GM12878 (cell line): ENCODE results near the gene TP53I11. TPM values are rescaled to one million over a fixed set of nuclear protein-coding genes. Genes with fewer than 3 reads are reported as not detected.

ENCODE experiments used
- ATAC-seq: fragments of 200-7000 bp; cut with Tn5 transposase; 3 replicates; pipeline ENCODE4 v1.9.1; 2020; ENCODE audit warnings: mild to moderate bottlenecking, moderate library complexity
- BruUV-seq: library from RNA; stranded (reverse); fragments of 400-500 nt; replicated peaks from 2 replicates; lab custom pipeline; 2021; lab: Mats Ljungman, UMichigan
- CTCF ChIA-PET: fragments of 300-600 bp; sonication (Branson Sonifier 250); formaldehyde crosslinking; extraction: SDS; loops from one replicate; lab custom pipeline; 2021; ENCODE audit warnings: inconsistent platforms; lab: Yijun Ruan, JAX
- POLR2A ChIA-PET: fragments of 350-600 bp; formaldehyde crosslinking; extraction: SDS; loops from one replicate; lab custom pipeline; 2021; ENCODE audit warnings: inconsistent platforms; lab: Charles Lee
- RAD21 ChIA-PET: fragments of 300-600 bp; sonication (Branson Sonifier 250); formaldehyde crosslinking; loops from one replicate; lab custom pipeline; 2023; ENCODE audit warnings: antibody characterized with exemption; ENCODE audit not compliant: unreplicated experiment; lab: Charles Lee
- SMC1A ChIA-PET: fragments of 300-600 bp; sonication (Branson Sonifier 250); formaldehyde crosslinking; loops from one replicate; lab custom pipeline; 2023; ENCODE audit not compliant: unreplicated experiment, uncharacterized antibody; lab: Charles Lee
- DNase-seq: peaks from one replicate; pipeline ENCODE4 v3.0.0-alpha.2; 2011; ENCODE audit warnings: low read depth, low spot score
- FAIRE-seq: peaks from 3 replicates; lab custom pipeline; 2011; peaks lifted over from hg19 to GRCh38; lab: Jason Lieb, UNC
- H2AFZ ChIP-seq: 2 replicates; pipeline ENCODE4 v1.6.0; 2011; ENCODE audit warnings: low read depth, low read length, control low read depth; ENCODE audit not compliant: control insufficient read depth
- H3K27ac ChIP-seq: 2 replicates; pipeline ENCODE4 v1.5.1; 2011; ENCODE audit warnings: control low read depth; ENCODE audit not compliant: control insufficient read depth, insufficient read depth
- H3K27me3 ChIP-seq, 2 experiments: replicated peaks in 1 of 2; 2 replicates each; pipeline versions ENCODE4 v1.6.0 to v1.6.1; 2011; ENCODE audit warnings: low read length in 1 of 2; ENCODE audit not compliant: control insufficient read depth in 2 of 2, insufficient read depth in 2 of 2
- H3K36me3 ChIP-seq, 2 experiments: 2 replicates each; pipeline ENCODE4 v1.5.1; 2011; ENCODE audit warnings: low read length in 1 of 2; ENCODE audit not compliant: control insufficient read depth in 2 of 2, insufficient read depth in 2 of 2
- H3K4me1 ChIP-seq: 2 replicates; pipeline ENCODE4 v1.6.1; 2011; ENCODE audit warnings: mild to moderate bottlenecking, low read length, moderate library complexity, mixed read lengths; ENCODE audit not compliant: control insufficient read depth, insufficient read depth
- H3K4me2 ChIP-seq: 2 replicates; pipeline ENCODE4 v1.6.0; 2011; ENCODE audit warnings: control low read depth; ENCODE audit not compliant: control insufficient read depth, insufficient read depth
- H3K4me3 ChIP-seq: fragments of 200-600 bp; sonication (generic); 2 replicates; pipeline ENCODE4 v1.5.1; 2016
- H3K79me2 ChIP-seq: 2 replicates; pipeline ENCODE4 v1.6.0; 2011; ENCODE audit warnings: low read length; ENCODE audit not compliant: control insufficient read depth, insufficient read depth
- H3K9ac ChIP-seq: 2 replicates; pipeline ENCODE4 v1.8.0; 2011; ENCODE audit warnings: low read length, control low read depth, mixed read lengths; ENCODE audit not compliant: control insufficient read depth, insufficient read depth
- H3K9me3 ChIP-seq: replicated peaks from 3 replicates; pipeline ENCODE4 v1.5.1; 2011; ENCODE audit warnings: mild to moderate bottlenecking, low read length; ENCODE audit not compliant: control insufficient read depth, insufficient read depth
- H4K20me1 ChIP-seq: 2 replicates; pipeline ENCODE4 v1.6.0; 2011; ENCODE audit not compliant: control insufficient read depth, insufficient read depth
- HDAC2 ChIP-seq: fragments of 200-600 bp; sonication (generic); IDR thresholded peaks from 2 replicates; pipeline ENCODE4 v1.6.1; 2017
- HDAC6 ChIP-seq: fragments of 200-600 bp; sonication (generic); IDR thresholded peaks from one replicate; pipeline ENCODE4 v1.8.0; 2017; ENCODE audit warnings: antibody characterized with exemption; ENCODE audit not compliant: unreplicated experiment
- IKZF2 ChIP-seq, 2 experiments: fragments of 450-650 bp; IDR thresholded peaks; 2 replicates each; pipeline ENCODE4 v1.6.1; 2017; ENCODE audit warnings: mild to moderate bottlenecking in 2 of 2, moderate library complexity in 2 of 2
- KLF5 ChIP-seq: fragments of 450-650 bp; IDR thresholded peaks from 2 replicates; pipeline ENCODE4 v1.6.1; 2014; ENCODE audit warnings: mild to moderate bottlenecking; ENCODE audit not compliant: partially characterized antibody
- MYC ChIP-seq: IDR thresholded peaks from 2 replicates; pipeline ENCODE4 v1.6.1; 2011; ENCODE audit warnings: mild to moderate bottlenecking, low read length, moderate library complexity, inconsistent platforms; ENCODE audit not compliant: insufficient read depth, insufficient replicate concordance, insufficient read length, severe bottlenecking
- NFIC ChIP-seq: IDR thresholded peaks from 2 replicates; pipeline ENCODE4 v1.6.1; 2012; ENCODE audit warnings: low read depth, mild to moderate bottlenecking, inconsistent platforms, low read length, moderate library complexity
- NFXL1 ChIP-seq: fragments of 450-650 bp; IDR thresholded peaks from 2 replicates; pipeline ENCODE4 v1.6.1; 2017; ENCODE audit warnings: antibody characterized with exemption, mild to moderate bottlenecking, borderline replicate concordance
- POLR2AphosphoS2 ChIP-seq: IDR thresholded peaks from 2 replicates; pipeline ENCODE4 v1.6.1; 2011; ENCODE audit warnings: low read depth, mild to moderate bottlenecking, low read length, improper control_type of control experiment, moderate library complexity
- RELA ChIP-seq: fragments of 450-650 bp; IDR thresholded peaks from 2 replicates; pipeline ENCODE4 v1.8.0; 2014; ENCODE audit warnings: borderline replicate concordance; ENCODE audit not compliant: partially characterized antibody
- SMARCA5 ChIP-seq: fragments of 450-650 bp; IDR thresholded peaks from 2 replicates; pipeline ENCODE4 v1.6.1; 2017; ENCODE audit warnings: mild to moderate bottlenecking
- TCF7 ChIP-seq: IDR thresholded peaks from 2 replicates; pipeline ENCODE4 v1.6.1; 2014; ENCODE audit warnings: antibody characterized with exemption, borderline replicate concordance
- ZNF622 ChIP-seq: fragments of 450-650 bp; IDR thresholded peaks from 2 replicates; pipeline ENCODE4 v1.6.1; 2017; ENCODE audit warnings: mild to moderate bottlenecking, inconsistent platforms
- WGBS: methylation state at CpG from one replicate; pipeline ENCODE4 v1.1.6; 2016; ENCODE audit warnings: low lambda C conversion rate; ENCODE audit not compliant: insufficient replicate concordance, insufficient coverage; ENCODE audit errors: missing lambda C conversion rate; 5-methylcytosine and 5-hydroxymethylcytosine counted together
- in situ Hi-C: fragments of 300-500 bp; cut with MboI; formaldehyde crosslinking; loops from 9 replicates; pipeline ENCODE4 v1.14.3; 2018; ENCODE audit warnings: mixed read lengths
- intact Hi-C: fragments of 100-400 bp; cut with micrococcal nuclease; formaldehyde crosslinking; loops from one replicate; pipeline ENCODE4 v1.14.2; 2022; ENCODE audit not compliant: unreplicated experiment
- polyA plus RNA-seq, 11 experiments: library from polyadenylated mRNA; depleted of rRNA in 4 of 11; unstranded in 6 of 11; stranded (reverse) in 5 of 11; fragments of >200 nt; fragmentation: Nextera tagmentation in 4 of 11; fragmentation: Illumina TruSeq in 1 of 11; extraction: Ambion mirVana in 4 of 11; extraction: Trizol in 1 of 11; gene quantifications; 1 replicate in 1 of 11; 2 replicates in 10 of 11; pipeline versions ENCODE4 v1.2.1 to v1.2.3, GENCODE V29; 2011 to 2016; ENCODE audit warnings: inconsistent platforms in 2 of 11, missing spikeins in 2 of 11, low read depth in 1 of 11
- total RNA-seq, 4 experiments: library from RNA; depleted of rRNA in 3 of 4; stranded (reverse); fragments of >200 nt in 3 of 4; fragmentation: Illumina TruSeq in 1 of 4; extraction: Trizol in 1 of 4; gene quantifications; 2 replicates each; pipeline versions ENCODE4 v1.2.1 to v1.2.3, GENCODE V29; 2013 to 2021
- TF ChIP-seq, protein P1 (sequence below): IDR thresholded peaks from 2 replicates; pipeline ENCODE4 v1.6.1; 2011; ENCODE audit warnings: borderline replicate concordance, low read depth, mild to moderate bottlenecking, moderate library complexity, low read length; ENCODE audit not compliant: insufficient read depth, poor library complexity, severe bottlenecking

Gene TP53I11
- total and polyA plus RNA-seq, 10 of the 15 experiments (the other 5 are each of a cell fraction or from before 2014, with no cell fraction given) = 0.03 to 0.28 (median 0.17) TPM; not detected in 3

DNA sequence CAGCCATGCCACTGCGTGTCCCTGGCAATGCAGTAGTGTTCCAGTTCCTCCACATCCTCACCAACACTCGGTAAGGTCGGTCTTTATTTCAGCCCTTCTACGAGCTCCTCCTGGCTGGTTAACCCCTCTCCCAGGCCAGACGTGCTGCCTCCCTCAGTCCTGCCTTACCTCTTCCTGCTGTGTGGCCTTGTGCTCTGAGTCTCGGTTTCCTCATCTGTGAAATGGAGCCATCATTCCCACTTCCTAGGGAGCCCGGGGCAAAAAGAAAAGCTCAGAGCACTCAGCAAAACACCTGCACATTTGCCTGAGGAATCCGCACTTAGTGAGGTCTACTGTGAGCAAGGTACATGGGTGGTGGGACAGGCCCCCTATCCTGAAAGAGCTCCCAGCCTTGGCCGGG lies 9.8 kb downstream of the TP53I11 start:
- DNase-seq = no peak
- Histone ChIP-seq H3K27ac (no peak overlapping the region), H3K36me3 (no peaks in the 10 kb centered on the region), H4K20me1 (0 out of 2 replicates have a peak, but pooled peaks cover 2% of the 10 kb centered on the region), H3K4me2 (no peak overlapping the region), H3K79me2 (no peaks in the 10 kb centered on the region), H3K9me3 (no peaks in the 10 kb centered on the region), H3K9ac (no peak overlapping the region), H3K4me1 (peaks cover 17% of the 10 kb centered on the region), H3K4me3 (no peak overlapping the region), H3K27me3 (no peaks in the 10 kb centered on the region; a peak in 1 of 4 replicates), H2AFZ (no peak overlapping the region)
- RAD21 ChIA-PET = interaction anchor here (1.6 kb wide), 1 partner anchor 164 kb away, joined by 10 read pairs; no protein-coding TSS in a partner anchor
- TF ChIP-seq KLF5 (no peak), NFIC (no peak), RELA (no peak), TCF7 (no peak), HDAC6 (no peak), MYC (no peak), HDAC2 (no peak), ZNF622 (no peak), NFXL1 (no peak), POLR2AphosphoS2 (no peak), IKZF2 (IDR thresholded peaks at IDR 0.05) (no peak), SMARCA5 (no peak)
- TF ChIP-seq, protein P1, sequence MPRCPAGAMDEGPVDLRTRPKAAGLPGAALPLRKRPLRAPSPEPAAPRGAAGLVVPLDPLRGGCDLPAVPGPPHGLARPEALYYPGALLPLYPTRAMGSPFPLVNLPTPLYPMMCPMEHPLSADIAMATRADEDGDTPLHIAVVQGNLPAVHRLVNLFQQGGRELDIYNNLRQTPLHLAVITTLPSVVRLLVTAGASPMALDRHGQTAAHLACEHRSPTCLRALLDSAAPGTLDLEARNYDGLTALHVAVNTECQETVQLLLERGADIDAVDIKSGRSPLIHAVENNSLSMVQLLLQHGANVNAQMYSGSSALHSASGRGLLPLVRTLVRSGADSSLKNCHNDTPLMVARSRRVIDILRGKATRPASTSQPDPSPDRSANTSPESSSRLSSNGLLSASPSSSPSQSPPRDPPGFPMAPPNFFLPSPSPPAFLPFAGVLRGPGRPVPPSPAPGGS = no peak
- no TSS peak for BruUV-seq
- in situ Hi-C loops = loop anchor here (25.0 kb wide), 1 partner anchor 396 kb away; no protein-coding TSS in a partner anchor
- SMC1A ChIA-PET = no interaction called here
- FAIRE-seq = no peak
- no peak for ATAC-seq
- CTCF ChIA-PET = interaction anchor here (1.0 to 16.8 kb wide), 3 partner anchors 11 to 161 kb away, joined by 3 to 571 read pairs (median 5); no protein-coding TSS in a partner anchor
- 53% methylated on average over 9 of the region's 9 CpGs for WGBS
- POLR2A ChIA-PET = no interaction called here
- intact Hi-C loops = no loop called here
